Endothelial cell of umbilical vein (primary cell): ENCODE measurements around the gene CLIP2. TPM values are rescaled to one million over a fixed set of nuclear protein-coding genes. Genes with fewer than 3 reads are reported as not detected.
"Not testable (repeated sequence)": the region's sequence is repeated elsewhere in the genome, so short reads cannot be mapped to it uniquely, and the experiment has no call there.

Experiments used
- BruUV-seq: library from RNA; stranded (reverse); fragments of 400-500 nt; replicated peaks from 2 replicates; lab custom pipeline; 2021; lab: Mats Ljungman, UMichigan
- CTCF ChIA-PET: fragments of 300-600, 350-600 bp; sonication (Branson Sonifier 250); formaldehyde crosslinking; loops from one replicate; lab custom pipeline; 2021; ENCODE audit warnings: antibody characterized with exemption, inconsistent platforms; lab: Charles Lee
- POLR2A ChIA-PET: fragments of 300-600, 350-600 bp; sonication (Branson Sonifier 250); formaldehyde crosslinking; loops from one replicate; lab custom pipeline; 2021; ENCODE audit warnings: antibody characterized with exemption, inconsistent platforms; lab: Charles Lee
- DNase-seq: peaks from one replicate; pipeline ENCODE4 v3.0.0-alpha.2; 2011; ENCODE audit warnings: low read depth, low spot score
- FAIRE-seq: peaks from 2 replicates; lab custom pipeline; 2011; peaks lifted over from hg19 to GRCh38; lab: Jason Lieb, UNC
- H2AFZ ChIP-seq: 2 replicates; pipeline ENCODE4 v1.6.0; 2012; ENCODE audit warnings: low read depth, low read length, control low read depth, inconsistent platforms
- H3K27ac ChIP-seq: 2 replicates; pipeline ENCODE4 v1.5.1; 2011; ENCODE audit warnings: low read depth, mild to moderate bottlenecking, control low read depth, low read length, moderate library complexity; ENCODE audit not compliant: insufficient read depth
- H3K27me3 ChIP-seq, 2 experiments: 2 replicates each; pipeline versions ENCODE4 v1.6.0 to v1.6.1; 2011; ENCODE audit warnings: low read length in 2 of 2, mixed read lengths in 1 of 2; ENCODE audit not compliant: control insufficient read depth in 2 of 2, insufficient read depth in 2 of 2
- H3K36me3 ChIP-seq, 2 experiments: 2 replicates in 1 of 2; 3 replicates in 1 of 2; pipeline ENCODE4 v1.5.1; 2011; ENCODE audit warnings: low read length in 2 of 2, mild to moderate bottlenecking in 1 of 2, moderate library complexity in 1 of 2; ENCODE audit not compliant: control insufficient read depth in 2 of 2, insufficient read depth in 2 of 2; ENCODE audit errors: extremely low read depth in 1 of 2
- H3K4me1 ChIP-seq: 3 replicates; pipeline ENCODE4 v1.5.1; 2011; ENCODE audit warnings: mild to moderate bottlenecking, low read length; ENCODE audit not compliant: control insufficient read depth, insufficient read depth; ENCODE audit errors: extremely low read depth
- H3K4me2 ChIP-seq: 2 replicates; pipeline ENCODE4 v1.6.1; 2011; ENCODE audit warnings: low read length, control low read depth, mixed read lengths; ENCODE audit not compliant: insufficient read depth
- H3K4me3 ChIP-seq, 3 experiments: fragments of 200-600 bp in 1 of 3; sonication (generic), shearing (Covaris generic) in 1 of 3; replicated peaks in 1 of 3; 2 replicates each; pipeline ENCODE4 v1.5.1; 2011 to 2016; ENCODE audit warnings: control low read depth in 3 of 3, low read length in 3 of 3, mild to moderate bottlenecking in 2 of 3, inconsistent platforms in 1 of 3, low read depth in 1 of 3, moderate library complexity in 1 of 3; ENCODE audit not compliant: insufficient read depth in 1 of 3
- H3K79me2 ChIP-seq: 2 replicates; pipeline ENCODE4 v1.6.0; 2012; ENCODE audit warnings: low read length, inconsistent platforms; ENCODE audit not compliant: control insufficient read depth, insufficient read depth
- H3K9ac ChIP-seq: replicated peaks from 2 replicates; pipeline ENCODE3; 2011; ENCODE audit warnings: low read length, control low read depth; ENCODE audit not compliant: insufficient read depth; ENCODE audit errors: extremely low read depth
- H3K9me1 ChIP-seq: replicated peaks from 3 replicates; pipeline ENCODE4 v1.6.0; 2011; ENCODE audit warnings: mild to moderate bottlenecking, low read length; ENCODE audit not compliant: control insufficient read depth, insufficient read depth; ENCODE audit errors: extremely low read depth
- H3K9me3 ChIP-seq: replicated peaks from 2 replicates; pipeline ENCODE4 v1.5.1; 2012; ENCODE audit warnings: low read length, inconsistent platforms; ENCODE audit not compliant: control insufficient read depth, insufficient read depth
- H4K20me1 ChIP-seq: replicated peaks from 2 replicates; pipeline ENCODE3; 2011; ENCODE audit warnings: mild to moderate bottlenecking, low read length; ENCODE audit not compliant: control insufficient read depth, insufficient read depth; ENCODE audit errors: extremely low read depth
- CTCF ChIP-seq, 2 donors: IDR thresholded peaks; 1 replicate in 1 of 2; 2 replicates in 1 of 2; pipeline ENCODE4 v1.5.1; 2011; ENCODE audit warnings: low read length in 2 of 2, mild to moderate bottlenecking in 2 of 2, moderate library complexity in 2 of 2, control low read depth in 1 of 2, inconsistent platforms in 1 of 2, low read depth in 1 of 2; ENCODE audit not compliant: insufficient read depth in 1 of 2; ENCODE audit errors: extremely low read depth in 1 of 2
- EZH2 ChIP-seq: IDR thresholded peaks from 2 replicates; pipeline ENCODE4 v1.6.1; 2012; ENCODE audit warnings: borderline replicate concordance, low read depth, mild to moderate bottlenecking, moderate library complexity, low read length, inconsistent platforms; ENCODE audit not compliant: severe bottlenecking
- FOS ChIP-seq: IDR thresholded peaks from 2 replicates; pipeline ENCODE4 v1.6.1; 2011; ENCODE audit warnings: mild to moderate bottlenecking, low read length, moderate library complexity, borderline replicate concordance; ENCODE audit not compliant: insufficient read depth
- GATA2 ChIP-seq: IDR thresholded peaks from 2 replicates; pipeline ENCODE4 v1.7.0; 2011; ENCODE audit warnings: low read depth, mild to moderate bottlenecking, moderate library complexity, mixed read lengths, low read length; ENCODE audit not compliant: insufficient read length, insufficient read depth
- JUN ChIP-seq: IDR thresholded peaks from 2 replicates; pipeline ENCODE4 v1.6.1; 2011; ENCODE audit warnings: borderline replicate concordance, low read depth; ENCODE audit not compliant: insufficient read length, insufficient read depth
- MAX ChIP-seq: IDR thresholded peaks from 2 replicates; pipeline ENCODE4 v1.6.1; 2011; ENCODE audit not compliant: insufficient read depth, insufficient read length
- MYC ChIP-seq: IDR thresholded peaks from one replicate; pipeline ENCODE4 v1.6.1; 2011; ENCODE audit warnings: mild to moderate bottlenecking, low read depth, low read length
- POLR2A ChIP-seq: IDR thresholded peaks from 2 replicates; pipeline ENCODE4 v1.6.1; 2012; ENCODE audit warnings: low read depth, mild to moderate bottlenecking, control low read depth, low read length
- POLR2AphosphoS5 ChIP-seq: IDR thresholded peaks from 2 replicates; pipeline ENCODE4 v1.6.1; 2012; ENCODE audit warnings: low read depth, mild to moderate bottlenecking, control low read depth, low read length, moderate library complexity; ENCODE audit not compliant: insufficient read depth
- dilution Hi-C: fragments of 300-500 bp; cut with MboI; formaldehyde crosslinking; loops from one replicate; pipeline ENCODE4 v1.15.0; 2019; ENCODE audit warnings: low sequenced_read_pairs; ENCODE audit not compliant: extremely low pct_ligation_motif_present
- intact Hi-C: fragments of 100-400 bp; cut with micrococcal nuclease; formaldehyde crosslinking; loops from one replicate; pipeline ENCODE4 v1.10.0; 2022
- polyA plus RNA-seq, 4 experiments: library from polyadenylated mRNA; depleted of rRNA in 3 of 4; stranded (reverse) in 3 of 4; unstranded in 1 of 4; fragments of >200 nt; gene quantifications; 2 replicates each; pipeline versions ENCODE4 v1.2.1 to v1.2.3, GENCODE V29; 2011 to 2012; ENCODE audit warnings: missing spikeins in 1 of 4
- total RNA-seq: library from RNA; stranded (reverse); gene quantifications from 2 replicates; pipeline ENCODE4 v1.2.3, GENCODE V29; 2021

Gene CLIP2
- total and polyA plus RNA-seq, 2 donors (not counting 3 experiments of a cell fraction or from before 2014, with no cell fraction given), result 8.3 to 37.1 TPM

DNA sequence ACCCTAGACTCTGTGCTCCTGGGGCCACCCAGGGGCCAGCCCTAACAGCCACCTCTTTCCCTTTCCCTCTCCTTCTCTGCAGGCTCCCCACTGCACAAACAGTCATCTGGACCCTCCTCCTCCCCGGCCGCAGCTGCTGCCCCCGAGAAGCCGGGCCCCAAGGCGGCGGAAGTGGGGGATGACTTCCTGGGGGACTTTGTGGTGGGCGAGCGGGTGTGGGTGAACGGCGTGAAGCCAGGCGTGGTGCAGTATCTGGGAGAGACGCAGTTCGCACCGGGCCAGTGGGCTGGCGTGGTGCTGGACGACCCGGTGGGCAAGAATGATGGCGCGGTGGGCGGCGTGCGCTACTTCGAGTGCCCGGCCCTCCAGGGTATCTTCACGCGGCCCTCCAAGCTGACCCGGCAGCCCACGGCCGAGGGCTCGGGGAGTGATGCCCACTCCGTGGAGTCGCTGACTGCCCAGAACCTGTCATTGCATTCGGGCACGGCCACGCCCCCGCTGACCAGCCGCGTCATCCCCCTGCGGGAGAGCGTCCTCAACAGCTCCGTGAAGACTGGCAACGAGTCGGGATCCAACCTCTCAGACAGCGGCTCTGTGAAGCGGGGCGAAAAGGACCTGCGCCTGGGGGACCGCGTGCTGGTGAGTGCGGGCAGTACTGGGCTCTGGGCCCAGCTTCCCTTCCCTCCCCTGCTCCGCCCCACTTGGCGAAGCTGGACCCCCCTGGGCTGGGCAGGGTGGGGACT is 49.3 kb downstream of the CLIP2 start:
- no peaks in the 10 kb centered on the region for H3K9me3 ChIP-seq
- FAIRE-seq (no peak), DNase-seq (no peak)
- no peaks in the 10 kb centered on the region for H3K9me1 ChIP-seq
- H3K4me1 ChIP-seq, result no peaks in the 10 kb centered on the region
- ChIA-PET POLR2A (no interaction called here), CTCF (no interaction called here)
- TF ChIP-seq POLR2AphosphoS5 (no peak), JUN (no peak), POLR2A (no peak), EZH2 (no peak), GATA2 (no peak), CTCF (IDR thresholded peaks at IDR 0.05; ENCODE audit: extremely low read depth in 1 of 2, insufficient read depth in 1 of 2, low read depth in 1 of 2, low read length in 2 of 2) (no peak), FOS (no peak), MYC (no peak), MAX (no peak)
- no peak overlapping the region for H3K9ac ChIP-seq
- no peaks in the 10 kb centered on the region for H3K79me2 ChIP-seq
- no peak overlapping the region for H3K4me3 ChIP-seq
- no peak overlapping the region for H2AFZ ChIP-seq
- intact Hi-C loops, result no loop called here
- H3K27me3 ChIP-seq, result no peaks in the 10 kb centered on the region
- no peak overlapping the region for H3K27ac ChIP-seq
- no TSS peak for BruUV-seq
- H3K36me3 ChIP-seq, result peaks cover 0 to 15% of the 10 kb centered on the region in 2 experiments
- no peaks in the 10 kb centered on the region for H4K20me1 ChIP-seq
- dilution Hi-C loops, result no loop called here
- H3K4me2 ChIP-seq, result no peak overlapping the region

- POLR2A ChIA-PET, result not testable (repeated sequence)
Observed at GRCh38 chr7:74339648-74340047, 50.4 kb downstream of the CLIP2 start.

More at GRCh38 chr7:74339648-74340047, 50.4 kb downstream of the CLIP2 start:
- H3K4me1 ChIP-seq, FAIRE-seq, H3K79me2 ChIP-seq, intact Hi-C loops, BruUV-seq, dilution Hi-C loops, H3K4me3 ChIP-seq, DNase-seq, H4K20me1 ChIP-seq, H2AFZ ChIP-seq, H3K9ac ChIP-seq, H3K27ac ChIP-seq, H3K9me3 ChIP-seq, H3K9me1 ChIP-seq, H3K27me3 ChIP-seq, H3K4me2 ChIP-seq: not testable (repeated sequence)
- CTCF ChIA-PET, result interaction anchor here (1.5 kb wide), 1 partner anchor 134 kb away, joined by 6 read pairs; no protein-coding TSS in a partner anchor
- peaks cover 0 to 16% of the 10 kb centered on the region in 2 experiments for H3K36me3 ChIP-seq
